Mesenchymal stem cell (in vitro differentiated cells and primary cell): Measurements from ENCODE around the gene MOB3B.

Experiments used
- DNase-seq: peaks from one replicate; pipeline ENCODE4 v3.0.0-alpha.2; 2013
- H2AFZ ChIP-seq: one replicate; pipeline ENCODE4 v1.6.1; 2013; ENCODE audit warnings: low read depth, mild to moderate bottlenecking, control low read depth, inconsistent platforms, low read length, moderate library complexity
- H2AK5ac ChIP-seq: 2 replicates; pipeline ENCODE4 v1.6.1; 2013; ENCODE audit warnings: low read length, moderate library complexity, mild to moderate bottlenecking, inconsistent platforms; ENCODE audit not compliant: severe bottlenecking
- H2BK120ac ChIP-seq: one replicate; pipeline ENCODE4 v1.6.1; 2013; ENCODE audit warnings: low read depth, mild to moderate bottlenecking, inconsistent platforms, low read length, moderate library complexity
- H2BK12ac ChIP-seq, 2 experiments: one replicate each; pipeline ENCODE4 v1.6.1; 2013; ENCODE audit warnings: inconsistent platforms in 2 of 2, low read length in 2 of 2, mild to moderate bottlenecking in 2 of 2, moderate library complexity in 2 of 2, control low read depth in 1 of 2
- H2BK15ac ChIP-seq: one replicate; pipeline ENCODE4 v1.6.1; 2013; ENCODE audit warnings: mild to moderate bottlenecking, low read depth, inconsistent platforms; ENCODE audit not compliant: poor library complexity, severe bottlenecking
- H2BK5ac ChIP-seq: 2 replicates; pipeline ENCODE4 v1.6.1; 2013; ENCODE audit warnings: low read depth, mild to moderate bottlenecking, low read length, control low read depth, inconsistent platforms; ENCODE audit not compliant: poor library complexity, severe bottlenecking
- H3K14ac ChIP-seq, 2 experiments: one replicate each; pipeline ENCODE4 v1.6.1; 2013; ENCODE audit warnings: inconsistent platforms in 2 of 2, low read length in 2 of 2, control low read depth in 1 of 2, mild to moderate bottlenecking in 1 of 2, moderate library complexity in 1 of 2
- H3K18ac ChIP-seq, 2 experiments: one replicate each; pipeline ENCODE4 v1.6.1; 2013; ENCODE audit warnings: inconsistent platforms in 2 of 2, low read length in 2 of 2, control low read depth in 1 of 2, low read depth in 1 of 2, mild to moderate bottlenecking in 1 of 2
- H3K23ac ChIP-seq, 2 experiments: one replicate each; pipeline ENCODE4 v1.6.1; 2013; ENCODE audit warnings: inconsistent platforms in 2 of 2, low read length in 2 of 2, mild to moderate bottlenecking in 2 of 2, moderate library complexity in 2 of 2, control low read depth in 1 of 2
- H3K27ac ChIP-seq: 2 replicates; pipeline ENCODE4 v1.5.1; 2013; ENCODE audit warnings: mild to moderate bottlenecking, moderate library complexity, low read length, control low read depth, inconsistent platforms; ENCODE audit not compliant: poor library complexity, severe bottlenecking
- H3K27me3 ChIP-seq, 2 experiments: 2 replicates each; pipeline versions ENCODE4 v1.6.1 to v1.7.0; 2013; ENCODE audit warnings: low read length in 2 of 2, mild to moderate bottlenecking in 2 of 2, moderate library complexity in 2 of 2, control low read depth in 1 of 2, inconsistent platforms in 1 of 2; ENCODE audit not compliant: control insufficient read depth in 1 of 2, insufficient read depth in 1 of 2
- H3K36me3 ChIP-seq, 2 experiments: 2 replicates each; pipeline versions ENCODE4 v1.6.1 to v1.7.0; 2013; ENCODE audit warnings: low read length in 2 of 2, control low read depth in 1 of 2, inconsistent platforms in 1 of 2, low read depth in 1 of 2, mild to moderate bottlenecking in 1 of 2; ENCODE audit not compliant: insufficient read depth in 2 of 2, control insufficient read depth in 1 of 2
- H3K4ac ChIP-seq, 2 experiments: one replicate each; pipeline ENCODE4 v1.6.1; 2013; ENCODE audit warnings: inconsistent platforms in 2 of 2, low read length in 2 of 2, mild to moderate bottlenecking in 2 of 2, moderate library complexity in 2 of 2, control low read depth in 1 of 2, low read depth in 1 of 2
- H3K4me1 ChIP-seq: 2 replicates; pipeline ENCODE4 v1.6.1; 2013; ENCODE audit warnings: low read depth, low read length, control low read depth; ENCODE audit not compliant: control insufficient read depth, insufficient read depth
- H3K4me2 ChIP-seq: 2 replicates; pipeline ENCODE4 v1.6.1; 2013; ENCODE audit warnings: low read length, mild to moderate bottlenecking, inconsistent platforms; ENCODE audit not compliant: poor library complexity, severe bottlenecking
- H3K4me3 ChIP-seq, 2 experiments: 2 replicates each; pipeline versions ENCODE4 v1.5.1 to v1.7.0; 2013; ENCODE audit warnings: low read length in 2 of 2, mild to moderate bottlenecking in 2 of 2, control low read depth in 1 of 2, low read depth in 1 of 2; ENCODE audit not compliant: insufficient read depth in 1 of 2
- H3K79me1 ChIP-seq: replicated peaks from 2 replicates; pipeline ENCODE4 v1.6.1; 2013; ENCODE audit warnings: mild to moderate bottlenecking, control low read depth, low read length, inconsistent platforms; ENCODE audit not compliant: poor library complexity, severe bottlenecking
- H3K9ac ChIP-seq: 2 replicates; pipeline ENCODE4 v1.7.0; 2013; ENCODE audit warnings: mild to moderate bottlenecking, low read length, moderate library complexity
- H3K9me3 ChIP-seq: 2 replicates; pipeline ENCODE4 v1.7.0; 2013; ENCODE audit warnings: mild to moderate bottlenecking, low read length; ENCODE audit not compliant: control insufficient read depth
- H4K8ac ChIP-seq: one replicate; pipeline ENCODE4 v1.6.1; 2013; ENCODE audit warnings: inconsistent platforms, mild to moderate bottlenecking, low read length, moderate library complexity
- H4K91ac ChIP-seq: one replicate; pipeline ENCODE4 v1.6.1; 2013; ENCODE audit warnings: mild to moderate bottlenecking, low read length, inconsistent platforms
- WGBS: methylation state at CpG from one replicate; pipeline ENCODE4 v1.1.7; 2013; ENCODE audit warnings: mixed read lengths; 5-methylcytosine and 5-hydroxymethylcytosine counted together

Gene MOB3B

GRCh38 chr9:27511771-27512170 lies 17.8 kb downstream of the MOB3B start:
- H2AK5ac ChIP-seq, result no peak overlapping the region
- no peaks in the 10 kb centered on the region for H3K4me1 ChIP-seq
- WGBS, result 82% methylated on average over 2 of the region's 2 CpGs
- peaks cover 0 to 7% of the 10 kb centered on the region in 2 experiments for H3K27me3 ChIP-seq
- no peak overlapping the region for H3K4me3 ChIP-seq
- no peak overlapping the region for H3K4ac ChIP-seq
- no peaks in the 10 kb centered on the region for H3K36me3 ChIP-seq
- no peak overlapping the region for H2BK120ac ChIP-seq
- DNase-seq, result no peak
- H3K79me1 ChIP-seq, result no peaks in the 10 kb centered on the region
- H3K27ac ChIP-seq, result no peak overlapping the region
- no peak overlapping the region for H4K91ac ChIP-seq
- no peak overlapping the region for H2BK12ac ChIP-seq
- H3K23ac ChIP-seq, result no peak overlapping the region
- H3K14ac ChIP-seq, result peak overlapping the region in 1 of 2 experiments; percentile 39
- no peak overlapping the region for H2AFZ ChIP-seq
- H4K8ac ChIP-seq, result no peak overlapping the region
- no peak overlapping the region for H2BK15ac ChIP-seq
- no peak overlapping the region for H2BK5ac ChIP-seq
- H3K9me3 ChIP-seq, result no peaks in the 10 kb centered on the region
- no peak overlapping the region for H3K18ac ChIP-seq
- H3K4me2 ChIP-seq, result no peak overlapping the region
- H3K9ac ChIP-seq, result no peak overlapping the region

- no peak overlapping the region for H2BK15ac ChIP-seq
- WGBS, result 93% methylated on average over 2 of the region's 2 CpGs
- no peaks in the 10 kb centered on the region for H3K9me3 ChIP-seq
Observed at GRCh38 chr9:27510780-27511179, 18.8 kb downstream of the MOB3B start.

GRCh38 chr9:27506981-27507380 lies 22.6 kb downstream of the MOB3B start:
- no peak overlapping the region for H4K91ac ChIP-seq
- no peak overlapping the region for H2BK12ac ChIP-seq
- 70% methylated on average over 2 of the region's 2 CpGs for WGBS
- H3K23ac ChIP-seq, result no peak overlapping the region
- H3K36me3 ChIP-seq, result no peaks in the 10 kb centered on the region
- H3K27ac ChIP-seq, result no peak overlapping the region
- H3K9me3 ChIP-seq, result no peaks in the 10 kb centered on the region
- no peak overlapping the region for H3K14ac ChIP-seq
- H2BK5ac ChIP-seq, result no peak overlapping the region
- no peak for DNase-seq
- no peak overlapping the region for H2BK120ac ChIP-seq
- H4K8ac ChIP-seq, result no peak overlapping the region
- H3K4me2 ChIP-seq, result no peak overlapping the region
- no peak overlapping the region for H3K4ac ChIP-seq
- no peak overlapping the region for H2BK15ac ChIP-seq
- H3K18ac ChIP-seq, result no peak overlapping the region
- no peaks in the 10 kb centered on the region for H3K79me1 ChIP-seq
- no peak overlapping the region for H3K9ac ChIP-seq
- H2AFZ ChIP-seq, result no peak overlapping the region
- no peaks in the 10 kb centered on the region for H3K4me1 ChIP-seq
- no peak overlapping the region for H2AK5ac ChIP-seq
- H3K27me3 ChIP-seq, result peaks cover 0 to 7% of the 10 kb centered on the region in 2 experiments
- H3K4me3 ChIP-seq, result no peak overlapping the region

More at GRCh38 chr9:27510780-27511179, 18.8 kb downstream of the MOB3B start:
- Histone ChIP-seq H3K27me3 (peaks cover 0 to 5% of the 10 kb centered on the region in 2 experiments), H2AFZ (no peak overlapping the region), H3K4me2 (no peak overlapping the region), H3K4me3 (no peak overlapping the region), H3K14ac (no peak overlapping the region), H4K91ac (no peak overlapping the region), H3K79me1 (no peaks in the 10 kb centered on the region), H2AK5ac (no peak overlapping the region), H3K4me1 (no peaks in the 10 kb centered on the region), H4K8ac (no peak overlapping the region), H3K4ac (no peak overlapping the region), H2BK12ac (no peak overlapping the region), H2BK120ac (no peak overlapping the region), H3K27ac (no peak overlapping the region), H3K23ac (no peak overlapping the region), H3K18ac (no peak overlapping the region), H3K9ac (no peak overlapping the region), H2BK5ac (no peak overlapping the region), H3K36me3 (no peaks in the 10 kb centered on the region)
- no peak for DNase-seq

- Histone ChIP-seq H2BK12ac (no peak overlapping the region), H3K4ac (no peak overlapping the region), H3K79me1 (no peaks in the 10 kb centered on the region), H3K4me1 (no peaks in the 10 kb centered on the region), H4K8ac (no peak overlapping the region), H3K9ac (no peak overlapping the region), H4K91ac (no peak overlapping the region), H2BK15ac (no peak overlapping the region), H3K14ac (no peak overlapping the region), H2BK120ac (no peak overlapping the region), H2AK5ac (no peak overlapping the region), H3K4me2 (no peak overlapping the region), H3K9me3 (no peaks in the 10 kb centered on the region), H2BK5ac (no peak overlapping the region), H3K27me3 (peaks cover 0 to 6% of the 10 kb centered on the region in 2 experiments), H3K4me3 (no peak overlapping the region), H3K27ac (no peak overlapping the region), H2AFZ (no peak overlapping the region), H3K18ac (no peak overlapping the region), H3K23ac (no peak overlapping the region), H3K36me3 (no peaks in the 10 kb centered on the region)
- WGBS, result 83% methylated on average over 5 of the region's 5 CpGs
- DNase-seq, result no peak
Observed at GRCh38 chr9:27505744-27506161, 23.9 kb downstream of the MOB3B start.
